NOMO-1 treated with DMSO at 0.1 percent for 48 hours (cell line): Measurements from ENCODE around the gene ASPN.

ENCODE experiments used
- DNase-seq: peaks from one replicate; lab custom pipeline; 2025; ENCODE audit not compliant: unreplicated experiment; lab: John Stamatoyannopoulos, UW

Gene ASPN

GRCh38 chr9:92506184-92506857, 24.0 kb upstream of the ASPN start:
- no peak for DNase-seq

- no peak for DNase-seq
These were observed 22.6 kb upstream of the ASPN start for GRCh38 chr9:92504881-92505280.

- DNase-seq, result no peak
These were observed 20.9 kb upstream of the ASPN start for GRCh38 chr9:92503156-92503555.

GRCh38 chr9:92501671-92502393, 19.5 kb upstream of the ASPN start:
- DNase-seq, result peak; percentile 30

- DNase-seq, result no peak
These were observed 18.4 kb upstream of the ASPN start for GRCh38 chr9:92500725-92501124.

- DNase-seq, result no peak
These were observed 17.4 kb upstream of the ASPN start for GRCh38 chr9:92499701-92500100.

- no peak for DNase-seq
These were observed 14.3 kb upstream of the ASPN start for GRCh38 chr9:92496396-92497176.

GRCh38 chr9:92494856-92495255, 12.6 kb upstream of the ASPN start:
- DNase-seq, result no peak

GRCh38 chr9:92493749-92494387, 11.6 kb upstream of the ASPN start:
- DNase-seq, result no peak

- DNase-seq, result no peak
These were observed 10.6 kb upstream of the ASPN start for GRCh38 chr9:92492781-92493401.

- DNase-seq, result peak; percentile 24
These were observed 6.6 kb upstream of the ASPN start for GRCh38 chr9:92488681-92489550.

- DNase-seq, result no peak
These were observed 4.1 kb upstream of the ASPN start for GRCh38 chr9:92486371-92486770.

GRCh38 chr9:92484563-92484962, 2.3 kb upstream of the ASPN start:
- no peak for DNase-seq

GRCh38 chr9:92483627-92484545, 1.6 kb upstream of the ASPN start:
- DNase-seq, result no peak

GRCh38 chr9:92482805-92483204, 499 bp upstream of the ASPN start:
- no peak for DNase-seq

GRCh38 chr9:92480986-92481633, 1.2 kb downstream of the ASPN start:
- no peak for DNase-seq

- no peak for DNase-seq
These were observed 2.0 kb downstream of the ASPN start for GRCh38 chr9:92480291-92480771.

- no peak for DNase-seq
These were observed 3.0 kb downstream of the ASPN start for GRCh38 chr9:92479346-92479745.
